ENCODE results near the gene BFSP2.

BFSP2 gene

DNA sequence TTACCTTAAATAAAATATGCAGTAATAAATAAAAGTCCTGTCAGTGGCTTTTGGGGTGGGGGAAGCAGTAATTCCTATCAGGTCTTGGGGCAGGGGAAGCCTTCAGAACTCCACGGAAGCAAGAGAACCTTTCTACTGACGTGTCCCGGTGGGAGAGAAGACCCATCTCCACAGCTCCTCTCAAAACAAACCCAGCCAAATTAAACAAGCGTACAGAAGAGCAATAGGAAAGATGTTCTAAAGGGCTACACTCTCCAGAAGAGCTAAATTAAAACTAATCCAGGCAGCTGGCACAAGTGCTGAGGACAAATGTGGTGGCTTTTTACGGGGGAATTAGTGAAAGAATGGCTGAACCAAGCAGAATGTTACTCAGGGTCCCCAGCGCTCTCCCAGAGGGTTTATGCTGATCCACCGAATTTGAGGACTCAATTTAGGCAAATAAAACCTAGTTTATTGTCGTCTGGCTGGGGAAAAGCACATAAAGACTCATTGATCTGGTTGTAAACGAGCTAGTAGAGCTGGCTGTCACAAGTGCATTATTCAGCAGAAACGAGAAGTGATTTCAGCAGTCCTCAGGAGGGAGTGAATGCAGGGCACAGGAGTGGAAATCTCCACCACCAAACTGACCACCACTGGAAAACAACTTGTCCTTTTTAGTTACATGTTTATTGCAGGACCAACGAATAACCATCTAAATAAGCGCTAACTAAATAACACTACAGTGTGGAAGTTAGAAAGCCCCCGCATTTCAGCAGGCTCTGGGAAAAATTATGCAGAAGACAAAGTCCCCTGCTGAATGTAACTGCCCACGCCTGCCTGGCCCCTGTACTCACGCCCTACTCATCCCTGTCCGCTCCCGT lies 13.5 kb downstream of the BFSP2 start:
- H3K27me3 ChIP-seq (replicated peaks; ENCODE audit: control insufficient read depth, insufficient read depth, low read length, poor library complexity, severe bottlenecking): no peaks in the 10 kb centered on the region
- H3K27ac ChIP-seq (ENCODE audit: insufficient read depth, low read length, poor library complexity, severe bottlenecking): no peak overlapping the region
- H3K9me3 ChIP-seq (ENCODE audit: control insufficient read depth, low read length): no peaks in the 10 kb centered on the region
- H3K4me1 ChIP-seq (ENCODE audit: control insufficient read depth, insufficient read depth, low read length, poor library complexity, severe bottlenecking): no peaks in the 10 kb centered on the region
- DNase-seq: no peak
- no peaks in the 10 kb centered on the region for H3K36me3 ChIP-seq (ENCODE audit: control insufficient read depth, insufficient read depth, low read length)
- H3K4me3 ChIP-seq (ENCODE audit: insufficient read depth, low read depth, low read length, poor library complexity, severe bottlenecking): no peak overlapping the region

DNA sequence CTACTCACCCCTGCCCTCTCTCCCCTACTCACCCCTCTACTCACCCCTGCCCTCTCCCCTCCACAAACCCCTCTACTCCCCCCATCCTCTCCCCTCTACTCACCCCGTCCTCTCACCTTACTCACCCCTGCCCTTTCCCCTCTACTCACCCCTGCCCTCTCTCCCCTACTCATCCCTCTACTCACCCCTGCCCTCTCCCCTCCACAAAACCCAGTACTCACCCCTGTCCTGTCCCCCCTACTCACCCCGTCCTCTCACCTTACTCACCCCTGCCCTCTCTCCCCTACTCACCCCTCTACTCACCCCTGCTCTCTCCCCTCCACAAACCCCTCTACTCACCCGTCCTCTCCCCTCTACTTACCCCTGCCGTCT lies 14.2 kb downstream of the BFSP2 start:
- Histone ChIP-seq H3K9me3 (ENCODE audit: control insufficient read depth, low read length) (no peaks in the 10 kb centered on the region), H3K27me3 (replicated peaks; ENCODE audit: control insufficient read depth, insufficient read depth, low read length, poor library complexity, severe bottlenecking) (no peaks in the 10 kb centered on the region), H3K4me1 (ENCODE audit: control insufficient read depth, insufficient read depth, low read length, poor library complexity, severe bottlenecking) (no peaks in the 10 kb centered on the region), H3K36me3 (ENCODE audit: control insufficient read depth, insufficient read depth, low read length) (no peaks in the 10 kb centered on the region), H3K4me3 (ENCODE audit: insufficient read depth, low read depth, low read length, poor library complexity, severe bottlenecking) (no peak overlapping the region), H3K27ac (ENCODE audit: insufficient read depth, low read length, poor library complexity, severe bottlenecking) (no peak overlapping the region)
- DNase-seq: no peak

DNA sequence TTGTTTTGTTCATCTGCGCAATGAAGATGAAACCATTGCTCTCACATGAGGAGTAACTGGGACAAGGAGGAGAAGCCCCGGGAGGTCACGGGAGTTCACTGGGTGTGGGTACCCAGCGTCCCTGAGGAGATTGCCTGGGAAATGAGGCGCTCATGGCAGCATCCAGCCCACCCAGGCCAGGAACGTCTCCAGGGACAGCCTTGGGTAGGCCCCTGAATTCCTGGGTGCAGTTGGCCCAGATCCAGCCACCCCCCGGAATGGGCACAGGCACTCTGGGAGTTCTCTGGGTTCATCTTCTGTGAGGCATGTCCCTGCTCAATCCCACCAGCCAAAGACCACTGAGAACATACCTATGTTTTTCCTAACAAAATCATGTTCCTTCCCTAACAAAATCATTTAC lies 18.5 kb downstream of the BFSP2 start:
- Histone ChIP-seq H3K27ac (ENCODE audit: insufficient read depth, low read length, poor library complexity, severe bottlenecking) (no peak overlapping the region), H3K4me3 (ENCODE audit: insufficient read depth, low read depth, low read length, poor library complexity, severe bottlenecking) (no peak overlapping the region), H3K36me3 (ENCODE audit: control insufficient read depth, insufficient read depth, low read length) (no peaks in the 10 kb centered on the region), H3K27me3 (replicated peaks; ENCODE audit: control insufficient read depth, insufficient read depth, low read length, poor library complexity, severe bottlenecking) (no peaks in the 10 kb centered on the region), H3K4me1 (ENCODE audit: control insufficient read depth, insufficient read depth, low read length, poor library complexity, severe bottlenecking) (no peaks in the 10 kb centered on the region), H3K9me3 (ENCODE audit: control insufficient read depth, low read length) (no peaks in the 10 kb centered on the region)
- DNase-seq: no peak

DNA sequence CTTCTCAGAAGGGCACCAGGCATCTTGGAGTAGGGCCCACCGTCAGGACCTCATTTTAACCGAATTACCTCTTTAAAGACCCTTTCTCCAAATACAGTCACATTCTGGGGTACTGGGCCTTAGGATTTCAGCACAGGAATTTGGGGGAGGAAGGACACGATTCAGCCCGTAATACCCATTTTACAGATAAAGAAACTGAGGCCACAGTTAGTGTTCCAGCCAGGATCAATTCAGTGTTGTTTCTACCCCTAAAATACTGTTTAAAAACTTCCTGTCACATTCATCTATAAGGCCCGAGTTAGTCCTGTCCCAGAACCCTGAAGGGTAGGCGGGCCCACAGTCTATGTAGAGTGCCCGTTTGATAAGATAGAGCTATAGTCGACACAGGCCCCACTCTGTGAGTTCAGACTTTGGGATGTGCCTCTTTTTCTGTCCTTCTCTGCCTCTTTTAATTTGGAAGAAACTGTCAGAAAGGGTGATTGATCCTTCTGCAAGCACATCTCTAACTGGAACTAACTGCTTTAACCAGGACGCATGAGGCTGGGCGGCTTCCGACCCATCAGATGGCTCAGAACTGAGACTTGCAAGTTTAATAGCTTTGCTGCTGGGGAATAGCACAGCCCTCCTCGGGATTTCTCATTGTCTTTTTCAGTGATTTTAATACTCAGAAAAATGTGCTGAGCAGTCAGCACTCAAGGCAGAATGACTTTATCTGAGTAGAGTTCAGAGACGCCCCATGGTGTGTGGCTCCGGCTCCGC lies 19.5 kb downstream of the BFSP2 start:
- no peak overlapping the region for H3K4me3 ChIP-seq (ENCODE audit: insufficient read depth, low read depth, low read length, poor library complexity, severe bottlenecking)
- H3K27me3 ChIP-seq (replicated peaks; ENCODE audit: control insufficient read depth, insufficient read depth, low read length, poor library complexity, severe bottlenecking): no peaks in the 10 kb centered on the region
- H3K9me3 ChIP-seq (ENCODE audit: control insufficient read depth, low read length): no peaks in the 10 kb centered on the region
- H3K27ac ChIP-seq (ENCODE audit: insufficient read depth, low read length, poor library complexity, severe bottlenecking): no peak overlapping the region
- H3K36me3 ChIP-seq (ENCODE audit: control insufficient read depth, insufficient read depth, low read length): no peaks in the 10 kb centered on the region
- DNase-seq: no peak
- no peaks in the 10 kb centered on the region for H3K4me1 ChIP-seq (ENCODE audit: control insufficient read depth, insufficient read depth, low read length, poor library complexity, severe bottlenecking)

DNA sequence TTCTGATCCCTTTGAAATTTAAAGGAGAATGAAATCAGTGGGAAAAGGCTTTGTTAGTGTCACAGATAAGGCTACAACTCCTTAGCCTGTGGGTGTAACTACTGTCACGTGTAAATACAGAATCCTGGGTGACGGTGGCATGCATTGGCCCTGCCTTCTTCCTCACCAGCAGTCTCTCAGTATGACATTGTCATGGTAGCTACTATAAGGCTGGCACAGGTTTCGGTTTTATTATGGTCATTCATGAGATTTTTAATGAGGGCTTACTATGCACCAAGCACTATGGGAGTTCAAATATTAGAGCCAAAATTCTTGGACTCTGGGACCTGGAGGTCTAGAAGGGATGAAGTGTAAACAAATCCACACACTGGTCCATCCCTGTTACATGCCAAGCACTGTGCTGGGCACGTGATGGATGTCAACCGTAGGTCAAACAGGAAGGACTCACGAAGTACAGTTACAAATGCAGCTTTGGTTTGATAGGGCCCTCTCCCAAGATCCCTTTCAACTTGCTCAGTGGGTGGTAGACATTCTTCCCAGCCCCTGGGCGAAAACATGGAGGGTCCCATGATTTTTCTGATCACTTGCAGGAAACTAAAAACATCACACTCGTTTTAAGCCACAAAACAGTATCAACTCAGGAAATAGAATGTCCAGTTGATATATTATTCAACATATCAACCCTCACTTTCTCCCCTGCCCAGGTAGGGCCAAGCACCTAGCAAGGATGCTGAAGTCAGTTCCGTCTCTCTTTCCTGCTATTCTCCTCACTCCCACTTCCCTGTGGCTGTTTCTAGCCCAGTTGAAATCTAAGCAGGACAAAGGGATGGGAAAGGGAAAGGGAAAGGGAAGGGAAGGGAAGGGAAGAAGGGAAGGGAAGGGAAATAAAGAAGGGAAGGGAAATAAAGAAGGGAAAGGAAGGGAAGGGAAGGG lies 25.3 kb downstream of the BFSP2 start:
- Histone ChIP-seq H3K27ac (ENCODE audit: insufficient read depth, low read length, poor library complexity, severe bottlenecking) (no peak overlapping the region), H3K4me3 (ENCODE audit: insufficient read depth, low read depth, low read length, poor library complexity, severe bottlenecking) (no peak overlapping the region), H3K4me1 (ENCODE audit: control insufficient read depth, insufficient read depth, low read length, poor library complexity, severe bottlenecking) (no peaks in the 10 kb centered on the region), H3K27me3 (replicated peaks; ENCODE audit: control insufficient read depth, insufficient read depth, low read length, poor library complexity, severe bottlenecking) (no peaks in the 10 kb centered on the region), H3K36me3 (ENCODE audit: control insufficient read depth, insufficient read depth, low read length) (no peaks in the 10 kb centered on the region), H3K9me3 (ENCODE audit: control insufficient read depth, low read length) (no peaks in the 10 kb centered on the region)
- DNase-seq: no peak

DNA sequence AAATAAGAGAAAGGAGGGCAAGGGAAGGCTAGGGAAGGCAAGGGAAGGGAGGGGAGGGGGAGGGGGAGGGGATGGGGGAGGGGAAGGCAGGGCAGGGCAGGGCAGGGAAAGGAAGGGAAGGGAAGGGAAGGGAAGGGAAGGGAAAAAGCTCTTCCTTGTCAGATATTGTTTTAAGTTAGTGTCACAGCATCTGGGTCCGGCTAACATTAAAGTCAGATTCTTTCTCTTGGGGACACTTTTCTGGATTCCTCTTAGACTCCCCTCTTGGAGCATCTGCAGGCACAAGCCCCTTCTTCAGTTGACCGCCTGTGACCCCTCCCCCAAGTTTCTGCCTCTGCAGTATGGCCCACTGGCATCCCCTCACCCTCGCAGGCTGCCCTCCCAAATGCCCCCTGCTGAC lies 26.0 kb downstream of the BFSP2 start:
- Histone ChIP-seq H3K4me1 (ENCODE audit: control insufficient read depth, insufficient read depth, low read length, poor library complexity, severe bottlenecking) (no peaks in the 10 kb centered on the region), H3K9me3 (ENCODE audit: control insufficient read depth, low read length) (no peaks in the 10 kb centered on the region), H3K27ac (ENCODE audit: insufficient read depth, low read length, poor library complexity, severe bottlenecking) (no peak overlapping the region), H3K36me3 (ENCODE audit: control insufficient read depth, insufficient read depth, low read length) (no peaks in the 10 kb centered on the region), H3K27me3 (replicated peaks; ENCODE audit: control insufficient read depth, insufficient read depth, low read length, poor library complexity, severe bottlenecking) (no peaks in the 10 kb centered on the region), H3K4me3 (ENCODE audit: insufficient read depth, low read depth, low read length, poor library complexity, severe bottlenecking) (no peak overlapping the region)
- no peak for DNase-seq

DNA sequence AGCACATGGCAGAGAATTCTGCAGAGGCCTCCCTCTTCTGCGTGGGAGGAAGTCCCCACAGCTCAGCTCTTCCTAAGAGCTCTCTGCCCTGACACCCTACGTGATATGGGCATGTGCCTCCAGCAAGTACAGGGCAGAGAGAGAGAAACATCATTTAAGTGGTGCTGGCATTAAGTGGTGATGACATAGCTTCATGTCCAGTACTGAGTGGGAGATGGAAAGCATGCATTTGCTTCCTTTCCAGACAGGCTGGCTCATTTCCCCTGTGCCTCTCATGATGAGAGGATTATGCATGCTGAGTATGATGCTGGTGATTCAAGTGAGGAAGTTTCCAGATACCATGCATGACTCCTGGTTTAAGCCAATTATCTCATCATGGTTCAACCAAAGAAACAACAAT lies 26.9 kb downstream of the BFSP2 start:
- no peaks in the 10 kb centered on the region for H3K27me3 ChIP-seq (replicated peaks; ENCODE audit: control insufficient read depth, insufficient read depth, low read length, poor library complexity, severe bottlenecking)
- no peaks in the 10 kb centered on the region for H3K9me3 ChIP-seq (ENCODE audit: control insufficient read depth, low read length)
- H3K4me1 ChIP-seq (ENCODE audit: control insufficient read depth, insufficient read depth, low read length, poor library complexity, severe bottlenecking): no peaks in the 10 kb centered on the region
- H3K36me3 ChIP-seq (ENCODE audit: control insufficient read depth, insufficient read depth, low read length): no peaks in the 10 kb centered on the region
- no peak overlapping the region for H3K4me3 ChIP-seq (ENCODE audit: insufficient read depth, low read depth, low read length, poor library complexity, severe bottlenecking)
- H3K27ac ChIP-seq (ENCODE audit: insufficient read depth, low read length, poor library complexity, severe bottlenecking): no peak overlapping the region
- DNase-seq: no peak

DNA sequence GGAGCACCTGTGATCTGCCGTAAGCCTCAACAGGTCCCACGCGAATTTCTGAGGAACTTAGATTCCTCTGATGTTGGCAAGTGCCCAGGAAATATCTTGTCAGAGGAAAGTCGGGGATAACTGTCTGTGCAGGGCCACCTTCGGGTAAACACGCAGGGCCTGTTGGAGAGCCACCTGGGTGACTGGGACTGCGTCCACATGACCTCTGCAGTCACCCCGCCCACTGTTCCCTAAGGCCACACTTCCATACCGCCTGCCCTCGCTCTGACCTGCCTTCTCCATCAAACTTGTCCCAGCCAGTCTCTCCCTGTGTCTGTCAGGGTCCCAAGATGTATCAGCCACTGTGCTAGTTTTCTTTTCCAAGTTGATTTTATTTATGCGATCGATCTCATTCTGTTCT lies 28.7 kb downstream of the BFSP2 start:
- H3K27me3 ChIP-seq (replicated peaks; ENCODE audit: control insufficient read depth, insufficient read depth, low read length, poor library complexity, severe bottlenecking): no peaks in the 10 kb centered on the region
- H3K4me3 ChIP-seq (ENCODE audit: insufficient read depth, low read depth, low read length, poor library complexity, severe bottlenecking): no peak overlapping the region
- no peaks in the 10 kb centered on the region for H3K36me3 ChIP-seq (ENCODE audit: control insufficient read depth, insufficient read depth, low read length)
- no peak for DNase-seq
- H3K27ac ChIP-seq (ENCODE audit: insufficient read depth, low read length, poor library complexity, severe bottlenecking): no peak overlapping the region
- H3K9me3 ChIP-seq (ENCODE audit: control insufficient read depth, low read length): no peaks in the 10 kb centered on the region
- H3K4me1 ChIP-seq (ENCODE audit: control insufficient read depth, insufficient read depth, low read length, poor library complexity, severe bottlenecking): no peaks in the 10 kb centered on the region

DNA sequence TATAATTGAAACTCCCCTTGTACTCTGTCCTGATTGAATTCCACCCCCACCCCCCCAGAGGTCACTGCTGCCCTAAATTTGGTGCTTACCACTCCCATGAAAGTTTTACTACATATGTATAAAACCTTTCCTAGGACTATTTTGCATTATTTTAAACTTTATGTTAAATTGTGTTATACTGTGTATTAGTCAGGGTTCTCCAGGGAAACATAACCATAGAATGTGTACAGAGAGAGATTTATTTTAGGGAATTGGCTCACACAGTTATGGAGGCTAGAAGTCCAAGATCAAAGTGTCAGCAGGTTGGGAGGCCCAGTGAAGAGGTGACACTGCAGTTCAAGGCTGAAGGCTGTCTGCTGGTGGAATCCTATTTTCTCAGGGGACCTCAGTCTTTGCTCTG lies 29.2 kb downstream of the BFSP2 start:
- Histone ChIP-seq H3K27me3 (replicated peaks; ENCODE audit: control insufficient read depth, insufficient read depth, low read length, poor library complexity, severe bottlenecking) (no peaks in the 10 kb centered on the region), H3K36me3 (ENCODE audit: control insufficient read depth, insufficient read depth, low read length) (no peaks in the 10 kb centered on the region), H3K4me1 (ENCODE audit: control insufficient read depth, insufficient read depth, low read length, poor library complexity, severe bottlenecking) (no peaks in the 10 kb centered on the region), H3K27ac (ENCODE audit: insufficient read depth, low read length, poor library complexity, severe bottlenecking) (no peak overlapping the region), H3K9me3 (ENCODE audit: control insufficient read depth, low read length) (no peaks in the 10 kb centered on the region), H3K4me3 (ENCODE audit: insufficient read depth, low read depth, low read length, poor library complexity, severe bottlenecking) (no peak overlapping the region)
- no peak for DNase-seq

Measured in effector memory CD4-positive, alpha-beta T cell (primary cell).